ENCODE measurements around the gene THOC2.

- TF ChIP-seq, protein P1, sequence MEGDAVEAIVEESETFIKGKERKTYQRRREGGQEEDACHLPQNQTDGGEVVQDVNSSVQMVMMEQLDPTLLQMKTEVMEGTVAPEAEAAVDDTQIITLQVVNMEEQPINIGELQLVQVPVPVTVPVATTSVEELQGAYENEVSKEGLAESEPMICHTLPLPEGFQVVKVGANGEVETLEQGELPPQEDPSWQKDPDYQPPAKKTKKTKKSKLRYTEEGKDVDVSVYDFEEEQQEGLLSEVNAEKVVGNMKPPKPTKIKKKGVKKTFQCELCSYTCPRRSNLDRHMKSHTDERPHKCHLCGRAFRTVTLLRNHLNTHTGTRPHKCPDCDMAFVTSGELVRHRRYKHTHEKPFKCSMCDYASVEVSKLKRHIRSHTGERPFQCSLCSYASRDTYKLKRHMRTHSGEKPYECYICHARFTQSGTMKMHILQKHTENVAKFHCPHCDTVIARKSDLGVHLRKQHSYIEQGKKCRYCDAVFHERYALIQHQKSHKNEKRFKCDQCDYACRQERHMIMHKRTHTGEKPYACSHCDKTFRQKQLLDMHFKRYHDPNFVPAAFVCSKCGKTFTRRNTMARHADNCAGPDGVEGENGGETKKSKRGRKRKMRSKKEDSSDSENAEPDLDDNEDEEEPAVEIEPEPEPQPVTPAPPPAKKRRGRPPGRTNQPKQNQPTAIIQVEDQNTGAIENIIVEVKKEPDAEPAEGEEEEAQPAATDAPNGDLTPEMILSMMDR (conservative IDR thresholded peaks at IDR 0.05) = no peak
- no peak for TF ChIP-seq ZFX (IDR thresholded peaks at IDR 0.05)
Measured at GRCh38 chrX:123581586-123581985, 151.3 kb downstream of the THOC2 start.
